ENCODE results near the gene ERC2.
"Not testable (repeated sequence)": the region's sequence is repeated elsewhere in the genome, so short reads cannot be mapped to it uniquely, and the experiment has no call there.

ERC2 gene

DNA sequence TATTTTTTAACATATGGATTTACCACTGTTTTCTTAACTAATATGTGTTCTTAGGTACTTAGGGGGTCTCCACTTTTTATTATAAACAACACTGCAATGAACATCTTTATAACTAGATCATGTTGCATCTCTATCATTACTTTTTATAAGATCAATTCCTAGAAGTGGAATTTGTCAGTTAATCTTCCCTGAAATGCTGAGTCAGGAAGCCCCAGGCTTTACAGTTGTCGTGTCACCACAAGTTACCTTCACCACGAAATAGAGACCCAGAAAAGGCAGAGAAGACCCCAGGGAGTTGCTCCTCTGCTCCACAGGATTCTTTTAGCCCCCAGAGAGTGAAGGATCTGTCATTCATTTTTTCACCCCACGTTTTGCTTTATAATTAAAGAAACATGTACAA lies 34.5 kb upstream of the ERC2 start:
- H3K9me3 ChIP-seq (ENCODE audit: control insufficient read depth, insufficient read depth, low read depth, low read length): no peaks in the 10 kb centered on the region
- ChIA-PET POLR2A (no interaction called here), CTCF (no interaction called here)
- H3K4me3 ChIP-seq (ENCODE audit: low read depth, low read length): no peak overlapping the region
- TF ChIP-seq, protein P1, sequence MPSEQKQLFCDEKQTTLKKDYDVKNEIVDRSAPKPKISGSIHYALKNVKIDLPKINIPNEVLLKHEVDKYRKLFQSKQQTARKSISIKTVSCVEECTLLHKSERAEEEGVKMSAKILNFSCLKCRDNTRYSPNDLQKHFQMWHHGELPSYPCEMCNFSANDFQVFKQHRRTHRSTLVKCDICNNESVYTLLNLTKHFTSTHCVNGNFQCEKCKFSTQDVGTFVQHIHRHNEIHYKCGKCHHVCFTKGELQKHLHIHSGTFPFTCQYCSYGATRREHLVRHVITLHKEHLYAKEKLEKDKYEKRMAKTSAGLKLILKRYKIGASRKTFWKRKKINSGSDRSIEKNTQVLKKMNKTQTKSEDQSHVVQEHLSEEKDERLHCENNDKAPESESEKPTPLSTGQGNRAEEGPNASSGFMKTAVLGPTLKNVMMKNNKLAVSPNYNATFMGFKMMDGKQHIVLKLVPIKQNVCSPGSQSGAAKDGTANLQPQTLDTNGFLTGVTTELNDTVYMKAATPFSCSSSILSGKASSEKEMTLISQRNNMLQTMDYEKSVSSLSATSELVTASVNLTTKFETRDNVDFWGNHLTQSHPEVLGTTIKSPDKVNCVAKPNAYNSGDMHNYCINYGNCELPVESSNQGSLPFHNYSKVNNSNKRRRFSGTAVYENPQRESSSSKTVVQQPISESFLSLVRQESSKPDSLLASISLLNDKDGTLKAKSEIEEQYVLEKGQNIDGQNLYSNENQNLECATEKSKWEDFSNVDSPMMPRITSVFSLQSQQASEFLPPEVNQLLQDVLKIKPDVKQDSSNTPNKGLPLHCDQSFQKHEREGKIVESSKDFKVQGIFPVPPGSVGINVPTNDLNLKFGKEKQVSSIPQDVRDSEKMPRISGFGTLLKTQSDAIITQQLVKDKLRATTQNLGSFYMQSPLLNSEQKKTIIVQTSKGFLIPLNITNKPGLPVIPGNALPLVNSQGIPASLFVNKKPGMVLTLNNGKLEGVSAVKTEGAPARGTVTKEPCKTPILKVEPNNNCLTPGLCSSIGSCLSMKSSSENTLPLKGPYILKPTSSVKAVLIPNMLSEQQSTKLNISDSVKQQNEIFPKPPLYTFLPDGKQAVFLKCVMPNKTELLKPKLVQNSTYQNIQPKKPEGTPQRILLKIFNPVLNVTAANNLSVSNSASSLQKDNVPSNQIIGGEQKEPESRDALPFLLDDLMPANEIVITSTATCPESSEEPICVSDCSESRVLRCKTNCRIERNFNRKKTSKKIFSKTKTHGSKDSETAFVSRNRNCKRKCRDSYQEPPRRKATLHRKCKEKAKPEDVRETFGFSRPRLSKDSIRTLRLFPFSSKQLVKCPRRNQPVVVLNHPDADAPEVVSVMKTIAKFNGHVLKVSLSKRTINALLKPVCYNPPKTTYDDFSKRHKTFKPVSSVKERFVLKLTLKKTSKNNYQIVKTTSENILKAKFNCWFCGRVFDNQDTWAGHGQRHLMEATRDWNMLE (tag by site-specific recombination; conservative IDR thresholded peaks at IDR 0.05; ENCODE audit: low read depth): no peak
- TF ChIP-seq, protein P2, sequence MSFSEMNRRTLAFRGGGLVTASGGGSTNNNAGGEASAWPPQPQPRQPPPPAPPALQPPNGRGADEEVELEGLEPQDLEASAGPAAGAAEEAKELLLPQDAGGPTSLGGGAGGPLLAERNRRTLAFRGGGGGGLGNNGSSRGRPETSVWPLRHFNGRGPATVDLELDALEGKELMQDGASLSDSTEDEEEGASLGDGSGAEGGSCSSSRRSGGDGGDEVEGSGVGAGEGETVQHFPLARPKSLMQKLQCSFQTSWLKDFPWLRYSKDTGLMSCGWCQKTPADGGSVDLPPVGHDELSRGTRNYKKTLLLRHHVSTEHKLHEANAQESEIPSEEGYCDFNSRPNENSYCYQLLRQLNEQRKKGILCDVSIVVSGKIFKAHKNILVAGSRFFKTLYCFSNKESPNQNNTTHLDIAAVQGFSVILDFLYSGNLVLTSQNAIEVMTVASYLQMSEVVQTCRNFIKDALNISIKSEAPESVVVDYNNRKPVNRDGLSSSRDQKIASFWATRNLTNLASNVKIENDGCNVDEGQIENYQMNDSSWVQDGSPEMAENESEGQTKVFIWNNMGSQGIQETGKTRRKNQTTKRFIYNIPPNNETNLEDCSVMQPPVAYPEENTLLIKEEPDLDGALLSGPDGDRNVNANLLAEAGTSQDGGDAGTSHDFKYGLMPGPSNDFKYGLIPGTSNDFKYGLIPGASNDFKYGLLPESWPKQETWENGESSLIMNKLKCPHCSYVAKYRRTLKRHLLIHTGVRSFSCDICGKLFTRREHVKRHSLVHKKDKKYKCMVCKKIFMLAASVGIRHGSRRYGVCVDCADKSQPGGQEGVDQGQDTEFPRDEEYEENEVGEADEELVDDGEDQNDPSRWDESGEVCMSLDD (tag by site-specific recombination; IDR thresholded peaks at IDR 0.05): no peak
- no peak for TF ChIP-seq KLF8 (tag by site-specific recombination; IDR thresholded peaks at IDR 0.05)
- TF ChIP-seq, protein P3, sequence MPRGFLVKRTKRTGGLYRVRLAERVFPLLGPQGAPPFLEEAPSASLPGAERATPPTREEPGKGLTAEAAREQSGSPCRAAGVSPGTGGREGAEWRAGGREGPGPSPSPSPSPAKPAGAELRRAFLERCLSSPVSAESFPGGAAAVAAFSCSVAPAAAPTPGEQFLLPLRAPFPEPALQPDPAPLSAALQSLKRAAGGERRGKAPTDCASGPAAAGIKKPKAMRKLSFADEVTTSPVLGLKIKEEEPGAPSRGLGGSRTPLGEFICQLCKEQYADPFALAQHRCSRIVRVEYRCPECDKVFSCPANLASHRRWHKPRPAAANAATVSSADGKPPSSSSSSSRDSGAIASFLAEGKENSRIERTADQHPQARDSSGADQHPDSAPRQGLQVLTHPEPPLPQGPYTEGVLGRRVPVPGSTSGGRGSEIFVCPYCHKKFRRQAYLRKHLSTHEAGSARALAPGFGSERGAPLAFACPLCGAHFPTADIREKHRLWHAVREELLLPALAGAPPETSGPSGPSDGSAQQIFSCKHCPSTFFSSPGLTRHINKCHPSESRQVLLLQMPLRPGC (tag by site-specific recombination; IDR thresholded peaks at IDR 0.05): no peak
- TF ChIP-seq SP3 (tag by site-specific recombination; IDR thresholded peaks at IDR 0.05): no peak
- TF ChIP-seq, protein P4, sequence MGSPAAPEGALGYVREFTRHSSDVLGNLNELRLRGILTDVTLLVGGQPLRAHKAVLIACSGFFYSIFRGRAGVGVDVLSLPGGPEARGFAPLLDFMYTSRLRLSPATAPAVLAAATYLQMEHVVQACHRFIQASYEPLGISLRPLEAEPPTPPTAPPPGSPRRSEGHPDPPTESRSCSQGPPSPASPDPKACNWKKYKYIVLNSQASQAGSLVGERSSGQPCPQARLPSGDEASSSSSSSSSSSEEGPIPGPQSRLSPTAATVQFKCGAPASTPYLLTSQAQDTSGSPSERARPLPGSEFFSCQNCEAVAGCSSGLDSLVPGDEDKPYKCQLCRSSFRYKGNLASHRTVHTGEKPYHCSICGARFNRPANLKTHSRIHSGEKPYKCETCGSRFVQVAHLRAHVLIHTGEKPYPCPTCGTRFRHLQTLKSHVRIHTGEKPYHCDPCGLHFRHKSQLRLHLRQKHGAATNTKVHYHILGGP (tag by site-specific recombination; IDR thresholded peaks at IDR 0.05): no peak
- TF ChIP-seq ZNF366 (tag by site-specific recombination; conservative IDR thresholded peaks at IDR 0.05): no peak
- no peak for TF ChIP-seq ZNF830 (tag by site-specific recombination; IDR thresholded peaks at IDR 0.05; ENCODE audit: low read depth)
- no peak for TF ChIP-seq ZBTB21 (tag by site-specific recombination; IDR thresholded peaks at IDR 0.05)
- TF ChIP-seq ZNF391 (tag by site-specific recombination; IDR thresholded peaks at IDR 0.05; ENCODE audit: borderline replicate concordance, low read depth): no peak
- TF ChIP-seq, protein P5, sequence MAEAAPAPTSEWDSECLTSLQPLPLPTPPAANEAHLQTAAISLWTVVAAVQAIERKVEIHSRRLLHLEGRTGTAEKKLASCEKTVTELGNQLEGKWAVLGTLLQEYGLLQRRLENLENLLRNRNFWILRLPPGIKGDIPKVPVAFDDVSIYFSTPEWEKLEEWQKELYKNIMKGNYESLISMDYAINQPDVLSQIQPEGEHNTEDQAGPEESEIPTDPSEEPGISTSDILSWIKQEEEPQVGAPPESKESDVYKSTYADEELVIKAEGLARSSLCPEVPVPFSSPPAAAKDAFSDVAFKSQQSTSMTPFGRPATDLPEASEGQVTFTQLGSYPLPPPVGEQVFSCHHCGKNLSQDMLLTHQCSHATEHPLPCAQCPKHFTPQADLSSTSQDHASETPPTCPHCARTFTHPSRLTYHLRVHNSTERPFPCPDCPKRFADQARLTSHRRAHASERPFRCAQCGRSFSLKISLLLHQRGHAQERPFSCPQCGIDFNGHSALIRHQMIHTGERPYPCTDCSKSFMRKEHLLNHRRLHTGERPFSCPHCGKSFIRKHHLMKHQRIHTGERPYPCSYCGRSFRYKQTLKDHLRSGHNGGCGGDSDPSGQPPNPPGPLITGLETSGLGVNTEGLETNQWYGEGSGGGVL (tag by site-specific recombination; IDR thresholded peaks at IDR 0.05): no peak
- TF ChIP-seq, protein P6, sequence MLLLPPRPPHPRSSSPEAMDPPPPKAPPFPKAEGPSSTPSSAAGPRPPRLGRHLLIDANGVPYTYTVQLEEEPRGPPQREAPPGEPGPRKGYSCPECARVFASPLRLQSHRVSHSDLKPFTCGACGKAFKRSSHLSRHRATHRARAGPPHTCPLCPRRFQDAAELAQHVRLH (tag by site-specific recombination; IDR thresholded peaks at IDR 0.05): no peak
- TF ChIP-seq, protein P7, sequence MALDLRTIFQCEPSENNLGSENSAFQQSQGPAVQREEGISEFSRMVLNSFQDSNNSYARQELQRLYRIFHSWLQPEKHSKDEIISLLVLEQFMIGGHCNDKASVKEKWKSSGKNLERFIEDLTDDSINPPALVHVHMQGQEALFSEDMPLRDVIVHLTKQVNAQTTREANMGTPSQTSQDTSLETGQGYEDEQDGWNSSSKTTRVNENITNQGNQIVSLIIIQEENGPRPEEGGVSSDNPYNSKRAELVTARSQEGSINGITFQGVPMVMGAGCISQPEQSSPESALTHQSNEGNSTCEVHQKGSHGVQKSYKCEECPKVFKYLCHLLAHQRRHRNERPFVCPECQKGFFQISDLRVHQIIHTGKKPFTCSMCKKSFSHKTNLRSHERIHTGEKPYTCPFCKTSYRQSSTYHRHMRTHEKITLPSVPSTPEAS (tag by site-specific recombination; IDR thresholded peaks at IDR 0.05): no peak
- TF ChIP-seq, protein P8, sequence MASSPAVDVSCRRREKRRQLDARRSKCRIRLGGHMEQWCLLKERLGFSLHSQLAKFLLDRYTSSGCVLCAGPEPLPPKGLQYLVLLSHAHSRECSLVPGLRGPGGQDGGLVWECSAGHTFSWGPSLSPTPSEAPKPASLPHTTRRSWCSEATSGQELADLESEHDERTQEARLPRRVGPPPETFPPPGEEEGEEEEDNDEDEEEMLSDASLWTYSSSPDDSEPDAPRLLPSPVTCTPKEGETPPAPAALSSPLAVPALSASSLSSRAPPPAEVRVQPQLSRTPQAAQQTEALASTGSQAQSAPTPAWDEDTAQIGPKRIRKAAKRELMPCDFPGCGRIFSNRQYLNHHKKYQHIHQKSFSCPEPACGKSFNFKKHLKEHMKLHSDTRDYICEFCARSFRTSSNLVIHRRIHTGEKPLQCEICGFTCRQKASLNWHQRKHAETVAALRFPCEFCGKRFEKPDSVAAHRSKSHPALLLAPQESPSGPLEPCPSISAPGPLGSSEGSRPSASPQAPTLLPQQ (tag by site-specific recombination; IDR thresholded peaks at IDR 0.05): no peak
- no peak for TF ChIP-seq ZNF600 (tag by site-specific recombination; IDR thresholded peaks at IDR 0.05)
- no peak for TF ChIP-seq ZSCAN16 (tag by site-specific recombination; IDR thresholded peaks at IDR 0.05)
- TF ChIP-seq ZNF133 (tag by site-specific recombination; IDR thresholded peaks at IDR 0.05): no peak
- no peak for TF ChIP-seq TRIM28 (IDR thresholded peaks at IDR 0.05; ENCODE audit: borderline replicate concordance, low read length)
- H3K4me1 ChIP-seq (ENCODE audit: control insufficient read depth, insufficient read depth, low read length): no peaks in the 10 kb centered on the region
- no peaks in the 10 kb centered on the region for H3K36me3 ChIP-seq (ENCODE audit: control insufficient read depth in 2 of 2, insufficient read depth in 1 of 2, low read length in 2 of 2)
- H3K27ac ChIP-seq (ENCODE audit: extremely low read depth, low read depth, low read length): no peak overlapping the region

DNA sequence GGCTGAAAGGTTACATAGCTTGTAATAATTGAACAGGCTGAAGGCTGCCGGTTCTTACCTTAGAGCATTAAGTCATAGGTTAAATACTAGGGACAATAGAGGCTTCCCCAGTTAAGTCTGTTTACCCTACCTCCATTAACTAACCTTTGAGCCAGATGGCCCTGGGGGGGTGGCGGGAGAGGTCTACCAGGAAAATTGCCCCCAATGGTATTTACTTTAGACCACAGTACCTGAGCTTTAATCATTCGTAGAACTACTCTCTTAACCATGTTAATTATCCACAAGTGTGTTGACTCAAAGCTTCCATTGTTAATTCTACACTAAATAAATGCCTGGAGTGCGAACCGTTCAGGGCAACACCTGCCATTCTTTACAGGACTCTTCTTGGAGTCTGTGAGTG lies 28.1 kb upstream of the ERC2 start:
- H3K4me3 ChIP-seq (ENCODE audit: low read depth, low read length); H3K9me3 ChIP-seq (ENCODE audit: control insufficient read depth, insufficient read depth, low read depth, low read length); H3K27ac ChIP-seq (ENCODE audit: extremely low read depth, low read depth, low read length); POLR2A ChIA-PET; H3K36me3 ChIP-seq (ENCODE audit: control insufficient read depth in 2 of 2, insufficient read depth in 1 of 2, low read length in 2 of 2); H3K4me1 ChIP-seq (ENCODE audit: control insufficient read depth, insufficient read depth, low read length): not testable (repeated sequence)
- CTCF ChIA-PET: interaction anchor here (1.4 to 3.5 kb wide), 3 partner anchors 12 to 303 kb away, joined by 6 to 37 read pairs (median 13); no protein-coding TSS in a partner anchor

Data from HEK293 (cell line).